ENCODE data around the gene CLEC4M.

Gene CLEC4M

GRCh38 chr19:7799640-7800355 lies 36.8 kb downstream of the CLEC4M start (continued):
- 0 out of 2 replicates have a peak, but pooled peaks have one; percentile 18 for TF ChIP-seq ZNF600 (tag by site-specific recombination; IDR thresholded peaks at IDR 0.05)
- TF ChIP-seq ZNF202 (tag by site-specific recombination; IDR thresholded peaks at IDR 0.05; ENCODE audit: borderline replicate concordance) = no peak
- TF ChIP-seq TRIM28 (IDR thresholded peaks at IDR 0.05; ENCODE audit: borderline replicate concordance, low read length) = no peak
- no peak for TF ChIP-seq SETDB1 (IDR thresholded peaks at IDR 0.05; ENCODE audit: insufficient read length, low read length)
- TF ChIP-seq HOXA7 (CRISPR knock-in tag; IDR thresholded peaks at IDR 0.05; ENCODE audit: borderline replicate concordance) = no peak
- peak; percentile 60 for TF ChIP-seq ZBTB20 (tag by site-specific recombination; IDR thresholded peaks at IDR 0.05)

GRCh38 chr19:7801020-7801570 lies 38.1 kb downstream of the CLEC4M start:
- Histone ChIP-seq H3K27ac (ENCODE audit: extremely low read depth, low read depth, low read length) (no peak overlapping the region), H3K36me3 (ENCODE audit: control insufficient read depth in 2 of 2, insufficient read depth in 1 of 2, low read length in 2 of 2) (no peaks in the 10 kb centered on the region), H3K9me3 (ENCODE audit: control insufficient read depth, insufficient read depth, low read depth, low read length) (no peaks in the 10 kb centered on the region), H3K4me1 (ENCODE audit: control insufficient read depth, insufficient read depth, low read length) (no peaks in the 10 kb centered on the region), H3K4me3 (ENCODE audit: low read depth, low read length) (no peak overlapping the region)
- TF ChIP-seq ZNF48 (tag by site-specific recombination; IDR thresholded peaks at IDR 0.05) (no peak), ZNF416 (tag by site-specific recombination; IDR thresholded peaks at IDR 0.05) (no peak), ZNF792 (tag by site-specific recombination; IDR thresholded peaks at IDR 0.05) (no peak), ZSCAN5A (tag by site-specific recombination; IDR thresholded peaks at IDR 0.05) (no peak), ZNF37A (tag by site-specific recombination; IDR thresholded peaks at IDR 0.05) (no peak), ZNF785 (tag by site-specific recombination; IDR thresholded peaks at IDR 0.05) (no peak), ZFP41 (tag by site-specific recombination; IDR thresholded peaks at IDR 0.05; ENCODE audit: borderline replicate concordance) (no peak), ZNF514 (tag by site-specific recombination; IDR thresholded peaks at IDR 0.05) (no peak), ZNF521 (tag by site-specific recombination; IDR thresholded peaks at IDR 0.05) (no peak), REST (tag by site-specific recombination; IDR thresholded peaks at IDR 0.05) (no peak), ZSCAN16 (tag by site-specific recombination; IDR thresholded peaks at IDR 0.05) (no peak), TRIM28 (IDR thresholded peaks at IDR 0.05; ENCODE audit: borderline replicate concordance, low read length) (no peak), ZNF140 (tag by site-specific recombination; IDR thresholded peaks at IDR 0.05) (no peak), ZNF221 (tag by site-specific recombination; IDR thresholded peaks at IDR 0.05; ENCODE audit: borderline replicate concordance) (no peak), ZBTB7A (tag by site-specific recombination; IDR thresholded peaks at IDR 0.05; ENCODE audit: low read depth) (no peak), ZNF18 (tag by site-specific recombination; IDR thresholded peaks at IDR 0.05) (no peak), KLF1 (tag by site-specific recombination; IDR thresholded peaks at IDR 0.05) (no peak), ZNF548 (tag by site-specific recombination; IDR thresholded peaks at IDR 0.05) (no peak)
- ChIA-PET CTCF (interaction anchor here (0.6 to 7.3 kb wide), 10 partner anchors 16 to 447 kb away, joined by 3 to 80 read pairs (median 4); partner anchors contain the start of gene TRAPPC5), POLR2A (interaction anchor here (0.6 kb wide), 1 partner anchor 145 kb away, joined by 3 read pairs; no protein-coding TSS in a partner anchor)

Measured in HEK293 (cell line).